Suprapubic skin (tissue), 4 donors: ENCODE data around the gene SRPRB.

Source experiments
- POLR2A ChIP-seq, 2 donors: fragments of 450-650 bp; IDR thresholded peaks; one replicate each; pipeline ENCODE4 v1.6.1; 2017; ENCODE audit warnings: antibody characterized with exemption in 2 of 2, mild to moderate bottlenecking in 2 of 2, moderate library complexity in 2 of 2
- POLR2AphosphoS5 ChIP-seq, 3 donors: sonication (generic); formaldehyde crosslinking; IDR thresholded peaks; one replicate each; pipeline ENCODE4 v1.6.1; 2017; ENCODE audit warnings: antibody characterized with exemption in 3 of 3
- TF ChIP-seq, protein P1 (sequence below), 2 donors: fragments of 200-600 bp in 1 of 2; fragments of 450-650 bp in 1 of 2; sonication (generic) in 1 of 2; IDR thresholded peaks; one replicate each; pipeline ENCODE4 v1.5.1; 2016 to 2019; ENCODE audit warnings: antibody characterized with exemption in 2 of 2, mild to moderate bottlenecking in 1 of 2, moderate library complexity in 1 of 2

DNA sequence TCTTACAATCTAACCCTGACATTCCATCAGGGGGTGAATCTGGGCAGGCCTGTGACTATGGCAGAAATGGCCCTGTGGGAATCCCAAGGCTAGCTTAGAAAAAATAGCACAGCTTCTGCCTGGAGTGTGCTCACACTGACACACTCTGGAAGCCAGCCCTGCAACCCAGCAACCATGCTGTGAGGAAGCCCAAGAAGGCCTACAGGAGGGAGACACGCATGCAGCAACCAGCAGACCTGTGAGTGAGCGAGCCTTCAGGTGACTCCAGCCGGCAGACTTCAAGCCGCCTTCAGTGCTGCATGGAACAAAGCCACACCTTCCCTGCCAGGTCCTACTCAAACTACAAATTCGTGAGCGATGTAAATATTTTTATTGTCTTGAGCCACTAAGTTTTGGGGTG, 64.0 kb downstream of the SRPRB start:
- TF ChIP-seq, protein P1, sequence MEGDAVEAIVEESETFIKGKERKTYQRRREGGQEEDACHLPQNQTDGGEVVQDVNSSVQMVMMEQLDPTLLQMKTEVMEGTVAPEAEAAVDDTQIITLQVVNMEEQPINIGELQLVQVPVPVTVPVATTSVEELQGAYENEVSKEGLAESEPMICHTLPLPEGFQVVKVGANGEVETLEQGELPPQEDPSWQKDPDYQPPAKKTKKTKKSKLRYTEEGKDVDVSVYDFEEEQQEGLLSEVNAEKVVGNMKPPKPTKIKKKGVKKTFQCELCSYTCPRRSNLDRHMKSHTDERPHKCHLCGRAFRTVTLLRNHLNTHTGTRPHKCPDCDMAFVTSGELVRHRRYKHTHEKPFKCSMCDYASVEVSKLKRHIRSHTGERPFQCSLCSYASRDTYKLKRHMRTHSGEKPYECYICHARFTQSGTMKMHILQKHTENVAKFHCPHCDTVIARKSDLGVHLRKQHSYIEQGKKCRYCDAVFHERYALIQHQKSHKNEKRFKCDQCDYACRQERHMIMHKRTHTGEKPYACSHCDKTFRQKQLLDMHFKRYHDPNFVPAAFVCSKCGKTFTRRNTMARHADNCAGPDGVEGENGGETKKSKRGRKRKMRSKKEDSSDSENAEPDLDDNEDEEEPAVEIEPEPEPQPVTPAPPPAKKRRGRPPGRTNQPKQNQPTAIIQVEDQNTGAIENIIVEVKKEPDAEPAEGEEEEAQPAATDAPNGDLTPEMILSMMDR (IDR thresholded peaks at IDR 0.05), result no peak
- no peak for TF ChIP-seq POLR2AphosphoS5 (IDR thresholded peaks at IDR 0.05)
- no peak for TF ChIP-seq POLR2A (IDR thresholded peaks at IDR 0.05)
